DOHH2 (cell line): ENCODE results near the gene SEMG1.

ENCODE experiments used
- EZH2phosphoT487 ChIP-seq: fragments of 200-600 bp; sonication (generic); IDR thresholded peaks from 2 replicates; pipeline ENCODE4 v1.6.1; 2017; ENCODE audit warnings: borderline replicate concordance, mild to moderate bottlenecking, antibody characterized with exemption, low read length, moderate library complexity, mixed read lengths
- TF ChIP-seq, protein P1 (sequence below): fragments of 200-600 bp; sonication (generic); IDR thresholded peaks from one replicate; pipeline ENCODE4 v1.5.1; 2014; ENCODE audit warnings: antibody characterized with exemption, mild to moderate bottlenecking, low read depth, low read length; ENCODE audit not compliant: poor library complexity, severe bottlenecking

DNA sequence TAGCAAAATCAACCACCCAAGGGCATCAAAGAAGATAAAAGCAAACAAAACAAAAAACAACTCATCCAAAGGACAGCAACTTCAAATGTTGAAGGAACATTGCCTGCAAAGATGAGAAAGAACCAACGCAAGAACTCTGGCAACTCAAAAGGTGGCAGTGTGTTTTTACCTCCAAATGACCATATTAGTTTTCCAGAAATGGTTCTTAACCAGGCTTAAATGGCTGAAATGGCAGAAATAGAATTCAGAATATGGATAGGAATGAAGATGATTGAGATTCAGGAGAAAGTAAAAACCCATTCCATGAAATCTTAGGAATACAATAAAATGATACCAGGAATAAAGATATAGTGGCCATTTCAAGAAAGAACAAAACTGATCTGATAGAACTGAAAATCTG lies 41.9 kb upstream of the SEMG1 start:
- TF ChIP-seq, protein P1, sequence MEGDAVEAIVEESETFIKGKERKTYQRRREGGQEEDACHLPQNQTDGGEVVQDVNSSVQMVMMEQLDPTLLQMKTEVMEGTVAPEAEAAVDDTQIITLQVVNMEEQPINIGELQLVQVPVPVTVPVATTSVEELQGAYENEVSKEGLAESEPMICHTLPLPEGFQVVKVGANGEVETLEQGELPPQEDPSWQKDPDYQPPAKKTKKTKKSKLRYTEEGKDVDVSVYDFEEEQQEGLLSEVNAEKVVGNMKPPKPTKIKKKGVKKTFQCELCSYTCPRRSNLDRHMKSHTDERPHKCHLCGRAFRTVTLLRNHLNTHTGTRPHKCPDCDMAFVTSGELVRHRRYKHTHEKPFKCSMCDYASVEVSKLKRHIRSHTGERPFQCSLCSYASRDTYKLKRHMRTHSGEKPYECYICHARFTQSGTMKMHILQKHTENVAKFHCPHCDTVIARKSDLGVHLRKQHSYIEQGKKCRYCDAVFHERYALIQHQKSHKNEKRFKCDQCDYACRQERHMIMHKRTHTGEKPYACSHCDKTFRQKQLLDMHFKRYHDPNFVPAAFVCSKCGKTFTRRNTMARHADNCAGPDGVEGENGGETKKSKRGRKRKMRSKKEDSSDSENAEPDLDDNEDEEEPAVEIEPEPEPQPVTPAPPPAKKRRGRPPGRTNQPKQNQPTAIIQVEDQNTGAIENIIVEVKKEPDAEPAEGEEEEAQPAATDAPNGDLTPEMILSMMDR = no peak
- TF ChIP-seq EZH2phosphoT487 = no peak
